H1 (cell line): ENCODE data around the gene SPDYE18. TPM values are rescaled to one million over a fixed set of nuclear protein-coding genes. Genes with fewer than 3 reads are reported as not detected.
"Not testable (repeated sequence)": the region's sequence is repeated elsewhere in the genome, so short reads cannot be mapped to it uniquely, and the experiment has no call there.

Source experiments
- CTCF ChIA-PET: fragments of 300-600 bp; sonication (Branson Sonifier 250); formaldehyde crosslinking; loops from one replicate; lab custom pipeline; 2021; ENCODE audit not compliant: partially characterized antibody; lab: Charles Lee
- POLR2A ChIA-PET: fragments of 300-600 bp; sonication (Branson Sonifier 250); formaldehyde crosslinking; loops from one replicate; lab custom pipeline; 2021; ENCODE audit warnings: inconsistent platforms; ENCODE audit not compliant: partially characterized antibody; lab: Charles Lee
- DNase-seq, 2 experiments: peaks; one replicate each; pipeline versions ENCODE4 v3.0.0 to v3.0.0-alpha.2; 2010 to 2022; ENCODE audit warnings: low spot score in 2 of 2, low read depth in 1 of 2, mixed read lengths in 1 of 2
- FAIRE-seq: peaks from 2 replicates; lab custom pipeline; 2011; peaks lifted over from hg19 to GRCh38; lab: Jason Lieb, UNC
- H2AFZ ChIP-seq: 2 replicates; pipeline ENCODE4 v1.8.1; 2012; ENCODE audit warnings: low read length, inconsistent platforms
- H2AK5ac ChIP-seq: 2 replicates; pipeline ENCODE4 v1.6.1; 2013; ENCODE audit warnings: low read depth, low read length
- H2BK120ac ChIP-seq: replicated peaks from 2 replicates; pipeline ENCODE3; 2013; ENCODE audit warnings: low read depth, low read length, inconsistent platforms
- H2BK12ac ChIP-seq: 2 replicates; pipeline ENCODE4 v1.6.1; 2013; ENCODE audit warnings: low read depth, low read length
- H2BK15ac ChIP-seq: 2 replicates; pipeline ENCODE4 v1.6.1; 2013; ENCODE audit warnings: low read length
- H2BK20ac ChIP-seq: 2 replicates; pipeline ENCODE4 v1.6.1; 2013; ENCODE audit warnings: low read length
- H2BK5ac ChIP-seq: 2 replicates; pipeline ENCODE4 v1.6.1; 2013; ENCODE audit warnings: low read depth, low read length
- H3K14ac ChIP-seq: 2 replicates; pipeline ENCODE4 v1.6.1; 2013; ENCODE audit warnings: inconsistent platforms; ENCODE audit not compliant: insufficient read length
- H3K18ac ChIP-seq: 2 replicates; pipeline ENCODE4 v1.6.1; 2013; ENCODE audit warnings: low read length; ENCODE audit errors: extremely low read depth
- H3K23ac ChIP-seq: 2 replicates; pipeline ENCODE4 v1.6.1; 2013; ENCODE audit warnings: inconsistent platforms; ENCODE audit not compliant: insufficient read length
- H3K23me2 ChIP-seq: 2 replicates; pipeline ENCODE4 v1.6.1; 2013; ENCODE audit warnings: low read depth, low read length
- H3K27ac ChIP-seq: 2 replicates; pipeline ENCODE4 v1.6.1; 2011; ENCODE audit warnings: low read depth, low read length, inconsistent platforms
- H3K27me3 ChIP-seq, 4 experiments: replicated peaks in 1 of 4; 1 replicate in 1 of 4; 2 replicates in 3 of 4; pipeline versions ENCODE4 v1.6.1 to v1.8.1; 2011 to 2013; ENCODE audit warnings: low read length in 3 of 4, mild to moderate bottlenecking in 3 of 4, inconsistent platforms in 2 of 4, mixed read lengths in 2 of 4, moderate library complexity in 1 of 4; ENCODE audit not compliant: control insufficient read depth in 3 of 4, insufficient read depth in 3 of 4; ENCODE audit errors: extremely low read depth in 1 of 4
- H3K36me3 ChIP-seq, 4 experiments: 2 replicates each; pipeline versions ENCODE4 v1.6.1 to v1.8.1; 2011 to 2013; ENCODE audit warnings: mild to moderate bottlenecking in 4 of 4, low read length in 3 of 4, moderate library complexity in 2 of 4, control low read depth in 1 of 4, inconsistent platforms in 1 of 4; ENCODE audit not compliant: insufficient read depth in 4 of 4, control insufficient read depth in 2 of 4
- H3K4ac ChIP-seq: replicated peaks from 2 replicates; pipeline ENCODE3; 2013; ENCODE audit warnings: low read length, low read depth, mixed read lengths, inconsistent platforms; ENCODE audit not compliant: insufficient read length
- H3K4me1 ChIP-seq, 4 experiments: replicated peaks in 1 of 4; 1 replicate in 1 of 4; 2 replicates in 3 of 4; pipeline versions ENCODE4 v1.6.1 to v1.8.1; 2011 to 2013; ENCODE audit warnings: low read length in 3 of 4, inconsistent platforms in 2 of 4, mixed read lengths in 1 of 4; ENCODE audit not compliant: insufficient read depth in 4 of 4, control insufficient read depth in 3 of 4
- H3K4me2 ChIP-seq, 2 experiments: 2 replicates each; pipeline versions ENCODE4 v1.6.1 to v1.8.1; 2011 to 2013; ENCODE audit warnings: low read depth in 2 of 2, low read length in 2 of 2, control low read depth in 1 of 2, inconsistent platforms in 1 of 2, mild to moderate bottlenecking in 1 of 2; ENCODE audit not compliant: insufficient read depth in 1 of 2
- H3K4me3 ChIP-seq, 4 experiments: fragments of 200-600, 300-600 bp in 1 of 4; sonication (generic), shearing (Covaris generic), sonication (Bioruptor Twin) in 1 of 4; 2 replicates each; pipeline versions ENCODE4 v1.5.1 to v1.8.1; 2011 to 2016; ENCODE audit warnings: low read length in 4 of 4, low read depth in 3 of 4, control low read depth in 2 of 4, inconsistent platforms in 2 of 4, mild to moderate bottlenecking in 2 of 4, mixed read lengths in 1 of 4, moderate library complexity in 1 of 4; ENCODE audit not compliant: insufficient read depth in 2 of 4; ENCODE audit errors: extremely low read depth in 1 of 4
- H3K56ac ChIP-seq: replicated peaks from 2 replicates; pipeline ENCODE3; 2013; ENCODE audit warnings: low read depth, mild to moderate bottlenecking, mixed read lengths, low read length, inconsistent platforms; ENCODE audit not compliant: insufficient read length
- H3K79me1 ChIP-seq: 2 replicates; pipeline ENCODE4 v1.6.1; 2013; ENCODE audit warnings: low read depth, low read length, control low read depth
- H3K79me2 ChIP-seq, 2 experiments: 2 replicates each; pipeline versions ENCODE4 v1.6.1 to v1.8.1; 2012 to 2013; ENCODE audit warnings: low read length in 2 of 2, mild to moderate bottlenecking in 2 of 2, inconsistent platforms in 1 of 2; ENCODE audit not compliant: insufficient read depth in 2 of 2, control insufficient read depth in 1 of 2
- H3K9ac ChIP-seq, 4 experiments: replicated peaks in 1 of 4; 1 replicate in 1 of 4; 2 replicates in 3 of 4; pipeline versions ENCODE4 v1.6.1 to v1.8.1; 2011 to 2013; ENCODE audit warnings: low read depth in 3 of 4, low read length in 3 of 4, control low read depth in 2 of 4, mild to moderate bottlenecking in 2 of 4, moderate library complexity in 2 of 4, inconsistent platforms in 1 of 4; ENCODE audit errors: extremely low read depth in 1 of 4
- H3K9me3 ChIP-seq, 2 experiments: 2 replicates each; pipeline versions ENCODE4 v1.6.1 to v1.8.1; 2012 to 2013; ENCODE audit warnings: mild to moderate bottlenecking in 2 of 2, moderate library complexity in 2 of 2, control low read depth in 1 of 2, inconsistent platforms in 1 of 2, low read depth in 1 of 2, low read length in 1 of 2, mixed read lengths in 1 of 2; ENCODE audit not compliant: insufficient read depth in 2 of 2
- H4K20me1 ChIP-seq, 2 experiments: replicated peaks in 1 of 2; 2 replicates each; pipeline versions ENCODE3 to v1.8.1; 2011 to 2013; ENCODE audit warnings: inconsistent platforms in 2 of 2, low read length in 2 of 2, mild to moderate bottlenecking in 1 of 2; ENCODE audit not compliant: insufficient read depth in 2 of 2, control insufficient read depth in 1 of 2
- H4K5ac ChIP-seq: 2 replicates; pipeline ENCODE4 v1.6.1; 2013; ENCODE audit warnings: low read length, low read depth, mixed read lengths, inconsistent platforms; ENCODE audit not compliant: insufficient read length
- H4K8ac ChIP-seq: 2 replicates; pipeline ENCODE4 v1.8.0; 2013; ENCODE audit warnings: mild to moderate bottlenecking, moderate library complexity, low read length, inconsistent platforms; ENCODE audit not compliant: insufficient read depth; ENCODE audit errors: extremely low read depth
- H4K91ac ChIP-seq: replicated peaks from 2 replicates; pipeline ENCODE3; 2013; ENCODE audit warnings: low read length, mixed read lengths, inconsistent platforms; ENCODE audit not compliant: insufficient read length
- WGBS, 2 experiments: shearing (Covaris generic) in 1 of 2; methylation state at CpG; one replicate each; pipeline versions ENCODE4 v1.1.6 to v1.1.7; 2013 to 2015; ENCODE audit warnings: low lambda C conversion rate in 2 of 2, mixed read lengths in 2 of 2, inconsistent platforms in 1 of 2, low coverage in 1 of 2, missing lambda C conversion rate in 1 of 2; ENCODE audit not compliant: insufficient replicate concordance in 2 of 2, insufficient coverage in 1 of 2, insufficient read length in 1 of 2; ENCODE audit errors: extremely low coverage in 1 of 2, missing lambda C conversion rate in 1 of 2; 5-methylcytosine and 5-hydroxymethylcytosine counted together
- polyA plus RNA-seq, 7 experiments: library from polyadenylated mRNA; depleted of rRNA in 3 of 7; stranded (reverse) in 5 of 7; unstranded in 2 of 7; fragments of >200 nt in 5 of 7; fragments of 200-250 nt in 2 of 7; gene quantifications; 1 replicate in 5 of 7; 2 replicates in 1 of 7; 4 replicates in 1 of 7; pipeline versions ENCODE4 v1.2.1 to v1.2.3, GENCODE V29; 2011 to 2013; ENCODE audit warnings: missing spikeins in 2 of 7, mixed read lengths in 2 of 7
- total RNA-seq: library from RNA; stranded (reverse); fragmentation: NEBNext Ultra II Directional; extraction: Animal tissue kit (Norgen Biotek cat#: 25700); gene quantifications from 2 replicates; pipeline ENCODE4 v1.2.1, GENCODE V29; 2021

SPDYE18 gene
- total and polyA plus RNA-seq, 2 of the 8 experiments (the other 6 are each of a cell fraction or from before 2014, with no cell fraction given): not detected

- H2BK20ac ChIP-seq, H4K91ac ChIP-seq, CTCF ChIA-PET, H3K79me2 ChIP-seq, H3K18ac ChIP-seq, H3K4me2 ChIP-seq, H2BK5ac ChIP-seq, H3K36me3 ChIP-seq, DNase-seq, H3K14ac ChIP-seq, H3K79me1 ChIP-seq, H4K8ac ChIP-seq, H2AFZ ChIP-seq, H3K56ac ChIP-seq, H2BK15ac ChIP-seq, H3K9me3 ChIP-seq, POLR2A ChIA-PET, H3K4ac ChIP-seq, H3K4me1 ChIP-seq, H3K9ac ChIP-seq, H4K20me1 ChIP-seq, H3K23ac ChIP-seq, H4K5ac ChIP-seq, H3K27ac ChIP-seq, H3K27me3 ChIP-seq, H2BK120ac ChIP-seq, H2BK12ac ChIP-seq, H3K23me2 ChIP-seq, H3K4me3 ChIP-seq, H2AK5ac ChIP-seq: not testable (repeated sequence)
- 86% methylated on average over 2 of the region's 2 CpGs; no CpG with 5 or more reads in 1 of the 2 experiments for WGBS, 2 experiments
- peak; percentile 55 for FAIRE-seq
These were observed 17.9 kb upstream of the SPDYE18 start for GRCh38 chr7:77080236-77080635.

DNA sequence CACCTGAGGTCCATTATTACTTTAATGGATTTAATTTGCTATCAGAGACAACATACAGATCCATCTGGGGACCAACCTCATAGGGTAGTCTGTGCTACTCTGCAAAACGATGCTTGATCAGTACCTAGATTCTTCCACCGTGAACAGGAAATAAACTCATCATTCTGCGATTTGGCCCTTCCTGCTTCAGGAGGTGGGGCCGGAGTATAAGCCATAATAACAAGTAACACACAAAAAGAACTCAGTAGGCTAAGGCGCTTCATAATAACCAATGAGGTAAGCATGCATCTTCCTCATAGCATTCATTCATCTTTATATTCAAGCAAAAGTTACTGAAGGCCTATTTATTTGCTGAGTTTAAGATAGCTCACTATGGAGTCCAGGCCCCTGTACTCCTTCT is 17.3 kb upstream of the SPDYE18 start:
- H3K9me3 ChIP-seq, H3K23me2 ChIP-seq, H3K4ac ChIP-seq, H4K20me1 ChIP-seq, H3K18ac ChIP-seq, H2BK120ac ChIP-seq, FAIRE-seq, H3K4me1 ChIP-seq, H3K56ac ChIP-seq, H2BK5ac ChIP-seq, H4K8ac ChIP-seq, H4K91ac ChIP-seq, H3K36me3 ChIP-seq, H2BK15ac ChIP-seq, DNase-seq, H3K9ac ChIP-seq, H3K27me3 ChIP-seq, POLR2A ChIA-PET, H4K5ac ChIP-seq, H3K79me2 ChIP-seq, H3K4me2 ChIP-seq, H2AK5ac ChIP-seq, H3K27ac ChIP-seq, H2BK20ac ChIP-seq, H3K79me1 ChIP-seq, CTCF ChIA-PET, H2BK12ac ChIP-seq, H2AFZ ChIP-seq, H3K4me3 ChIP-seq, H3K14ac ChIP-seq, H3K23ac ChIP-seq: not testable (repeated sequence)
- WGBS, 2 experiments: 50% methylated on average over 3 of the region's 5 CpGs; no CpG with 5 or more reads in 1 of the 2 experiments
